Upper lobe of left lung (tissue), 4 donors: Measurements from ENCODE around the gene HK1.

ENCODE experiments used
- CTCF ChIP-seq, 6 experiments: fragments of 450-650 bp in 4 of 6; fragments of 200-600 bp in 2 of 6; sonication (generic) in 2 of 6; IDR thresholded peaks; one replicate each; pipeline ENCODE4 v1.5.1; 2016 to 2019; ENCODE audit warnings: antibody characterized with exemption in 6 of 6
- EP300 ChIP-seq, 4 donors: sonication (generic); formaldehyde crosslinking; IDR thresholded peaks; one replicate each; pipeline ENCODE4 v1.5.1; 2017; ENCODE audit warnings: antibody characterized with exemption in 4 of 4, control low read depth in 2 of 4
- POLR2A ChIP-seq, 4 donors: fragments of 450-650 bp; IDR thresholded peaks; one replicate each; pipeline ENCODE4 v1.5.1; 2016 to 2017; ENCODE audit warnings: antibody characterized with exemption in 4 of 4, mild to moderate bottlenecking in 2 of 4
- POLR2AphosphoS5 ChIP-seq, 2 donors: sonication (generic); formaldehyde crosslinking; IDR thresholded peaks; one replicate each; pipeline ENCODE4 v1.5.1; 2017; ENCODE audit warnings: antibody characterized with exemption in 2 of 2

- TF ChIP-seq POLR2A (IDR thresholded peaks at IDR 0.05): no peak
- no peak for TF ChIP-seq POLR2AphosphoS5 (IDR thresholded peaks at IDR 0.05)
- TF ChIP-seq CTCF (IDR thresholded peaks at IDR 0.05): no peak
- no peak for TF ChIP-seq EP300 (IDR thresholded peaks at IDR 0.05)
These were observed 167.9 kb downstream of the HK1 start for GRCh38 chr10:69446229-69446628.
